HCT116 (cell line): ENCODE measurements around the gene GSC.

ENCODE experiments used
- CBX3 ChIP-seq: IDR thresholded peaks from 2 replicates; pipeline ENCODE4 v1.6.1; 2012; ENCODE audit warnings: low read depth
- FOSL1 ChIP-seq: IDR thresholded peaks from 2 replicates; pipeline ENCODE4 v1.6.1; 2012; ENCODE audit warnings: low read depth
- POLR2A ChIP-seq: IDR thresholded peaks from 2 replicates; pipeline ENCODE4 v1.7.0; 2011; ENCODE audit warnings: borderline replicate concordance; ENCODE audit not compliant: insufficient read depth, insufficient read length; ENCODE audit errors: extremely low read depth
- POLR2AphosphoS5 ChIP-seq: IDR thresholded peaks from 2 replicates; pipeline ENCODE4 v1.6.1; 2011; ENCODE audit warnings: mild to moderate bottlenecking, low read depth, low read length, moderate library complexity
- RAD21 ChIP-seq: IDR thresholded peaks from 2 replicates; pipeline ENCODE4 v1.6.1; 2012; ENCODE audit warnings: low read depth, mild to moderate bottlenecking
- SRF ChIP-seq: IDR thresholded peaks from 2 replicates; pipeline ENCODE4 v1.6.1; 2012; ENCODE audit warnings: low read depth
- ZFX ChIP-seq: fragments of 450-650 bp; IDR thresholded peaks from 2 replicates; pipeline ENCODE4 v1.6.1; 2017
- ZNF274 ChIP-seq: fragments of 200-500 bp; sonication (Bioruptor generic); IDR thresholded peaks from 2 replicates; pipeline ENCODE4 v1.6.1; 2014; ENCODE audit warnings: mild to moderate bottlenecking, low read depth, low read length, inconsistent platforms
- TF ChIP-seq, protein P1 (sequence below): IDR thresholded peaks from 2 replicates; pipeline ENCODE4 v1.6.1; 2011; ENCODE audit warnings: mild to moderate bottlenecking, low read length, moderate library complexity; ENCODE audit not compliant: insufficient replicate concordance; ENCODE audit errors: extremely low read depth
- TF ChIP-seq, protein P2 (sequence below), 3 experiments: fragments of 200-600 bp in 1 of 3; sonication (generic) in 1 of 3; IDR thresholded peaks in 2 of 3; conservative IDR thresholded peaks in 1 of 3; 2 replicates each; pipeline ENCODE4 v1.5.1; 2012 to 2017; ENCODE audit warnings: low read depth in 2 of 3, low read length in 2 of 3, antibody characterized with exemption in 1 of 3, borderline replicate concordance in 1 of 3, control low read depth in 1 of 3, mild to moderate bottlenecking in 1 of 3, mixed read lengths in 1 of 3, mixed run types in 1 of 3, moderate library complexity in 1 of 3; ENCODE audit not compliant: insufficient read depth in 1 of 3
- TF ChIP-seq, protein P3 (sequence below): IDR thresholded peaks from 2 replicates; pipeline ENCODE4 v1.6.1; 2012

DNA sequence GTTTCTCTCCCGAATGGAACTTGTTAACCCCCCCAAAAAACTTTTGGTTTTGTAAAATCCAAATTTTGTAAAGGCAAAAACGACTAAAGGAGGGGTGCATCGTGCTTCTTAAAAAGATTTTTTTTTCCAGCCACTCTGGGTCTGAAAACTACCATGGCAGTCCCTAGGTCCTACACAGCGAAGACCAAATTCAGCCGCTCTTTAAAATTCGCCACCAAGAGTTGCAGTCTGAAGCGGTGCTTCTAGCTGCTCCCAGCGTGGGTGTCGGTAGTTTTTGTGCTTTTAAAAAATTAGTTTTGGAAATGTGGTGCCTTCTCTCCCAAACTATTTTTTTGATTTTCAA, 873 bp upstream of the GSC start:
- no peak for TF ChIP-seq POLR2AphosphoS5
- TF ChIP-seq, protein P1, sequence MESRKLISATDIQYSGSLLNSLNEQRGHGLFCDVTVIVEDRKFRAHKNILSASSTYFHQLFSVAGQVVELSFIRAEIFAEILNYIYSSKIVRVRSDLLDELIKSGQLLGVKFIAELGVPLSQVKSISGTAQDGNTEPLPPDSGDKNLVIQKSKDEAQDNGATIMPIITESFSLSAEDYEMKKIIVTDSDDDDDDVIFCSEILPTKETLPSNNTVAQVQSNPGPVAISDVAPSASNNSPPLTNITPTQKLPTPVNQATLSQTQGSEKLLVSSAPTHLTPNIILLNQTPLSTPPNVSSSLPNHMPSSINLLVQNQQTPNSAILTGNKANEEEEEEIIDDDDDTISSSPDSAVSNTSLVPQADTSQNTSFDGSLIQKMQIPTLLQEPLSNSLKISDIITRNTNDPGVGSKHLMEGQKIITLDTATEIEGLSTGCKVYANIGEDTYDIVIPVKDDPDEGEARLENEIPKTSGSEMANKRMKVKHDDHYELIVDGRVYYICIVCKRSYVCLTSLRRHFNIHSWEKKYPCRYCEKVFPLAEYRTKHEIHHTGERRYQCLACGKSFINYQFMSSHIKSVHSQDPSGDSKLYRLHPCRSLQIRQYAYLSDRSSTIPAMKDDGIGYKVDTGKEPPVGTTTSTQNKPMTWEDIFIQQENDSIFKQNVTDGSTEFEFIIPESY, result no peak
- TF ChIP-seq, protein P2, sequence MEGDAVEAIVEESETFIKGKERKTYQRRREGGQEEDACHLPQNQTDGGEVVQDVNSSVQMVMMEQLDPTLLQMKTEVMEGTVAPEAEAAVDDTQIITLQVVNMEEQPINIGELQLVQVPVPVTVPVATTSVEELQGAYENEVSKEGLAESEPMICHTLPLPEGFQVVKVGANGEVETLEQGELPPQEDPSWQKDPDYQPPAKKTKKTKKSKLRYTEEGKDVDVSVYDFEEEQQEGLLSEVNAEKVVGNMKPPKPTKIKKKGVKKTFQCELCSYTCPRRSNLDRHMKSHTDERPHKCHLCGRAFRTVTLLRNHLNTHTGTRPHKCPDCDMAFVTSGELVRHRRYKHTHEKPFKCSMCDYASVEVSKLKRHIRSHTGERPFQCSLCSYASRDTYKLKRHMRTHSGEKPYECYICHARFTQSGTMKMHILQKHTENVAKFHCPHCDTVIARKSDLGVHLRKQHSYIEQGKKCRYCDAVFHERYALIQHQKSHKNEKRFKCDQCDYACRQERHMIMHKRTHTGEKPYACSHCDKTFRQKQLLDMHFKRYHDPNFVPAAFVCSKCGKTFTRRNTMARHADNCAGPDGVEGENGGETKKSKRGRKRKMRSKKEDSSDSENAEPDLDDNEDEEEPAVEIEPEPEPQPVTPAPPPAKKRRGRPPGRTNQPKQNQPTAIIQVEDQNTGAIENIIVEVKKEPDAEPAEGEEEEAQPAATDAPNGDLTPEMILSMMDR (IDR thresholded peaks at IDR 0.05 in 2 of 3, conservative IDR thresholded peaks at IDR 0.05 in 1 of 3; ENCODE audit: borderline replicate concordance in 1 of 3, insufficient read depth in 1 of 3, low read depth in 2 of 3, low read length in 2 of 3), result no peak
- no peak for TF ChIP-seq SRF
- no peak for TF ChIP-seq POLR2A
- no peak for TF ChIP-seq RAD21
- TF ChIP-seq, protein P3, sequence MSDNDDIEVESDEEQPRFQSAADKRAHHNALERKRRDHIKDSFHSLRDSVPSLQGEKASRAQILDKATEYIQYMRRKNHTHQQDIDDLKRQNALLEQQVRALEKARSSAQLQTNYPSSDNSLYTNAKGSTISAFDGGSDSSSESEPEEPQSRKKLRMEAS, result no peak
- TF ChIP-seq CBX3, result no peak
- no peak for TF ChIP-seq ZNF274
- TF ChIP-seq ZFX, result no peak
- no peak for TF ChIP-seq FOSL1
